Measurements from ENCODE around the gene KLHL29.

Gene KLHL29

DNA sequence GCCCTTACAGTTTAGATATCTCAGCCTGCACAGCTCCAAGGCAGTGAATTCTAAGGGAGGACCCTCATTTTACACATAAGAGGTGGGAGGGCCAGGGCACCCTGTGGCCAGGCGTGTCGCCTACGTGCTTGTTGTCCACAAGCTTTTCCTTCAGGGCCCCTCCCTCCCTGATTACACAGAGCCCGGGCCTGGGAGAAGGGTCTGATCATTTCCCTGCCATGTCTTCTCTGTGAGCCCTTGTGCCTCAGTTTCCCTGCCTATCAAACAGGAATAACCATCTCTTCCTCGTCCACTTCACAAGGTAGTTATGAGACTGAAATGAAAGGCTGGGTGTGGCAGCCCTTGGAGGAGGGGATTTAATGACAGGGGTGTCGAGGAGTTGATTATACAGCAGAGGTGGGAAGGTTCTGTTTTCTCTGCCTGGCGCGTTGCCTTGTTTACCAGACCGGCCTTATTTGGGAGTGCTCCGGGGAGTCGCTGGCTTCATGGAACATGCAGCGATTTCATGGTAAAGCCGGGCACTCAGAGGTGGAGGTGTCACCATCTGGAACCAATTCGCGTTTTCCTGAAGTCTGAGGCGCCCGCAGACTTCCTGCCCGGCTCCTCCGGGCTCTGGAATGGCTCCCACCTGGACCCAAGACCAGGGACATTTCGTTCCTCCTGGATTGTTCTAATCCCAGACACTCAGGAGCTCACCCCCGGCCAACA, 208.9 kb downstream of the KLHL29 start:
- DNase-seq (ENCODE audit: low read depth) = no peak

DNA sequence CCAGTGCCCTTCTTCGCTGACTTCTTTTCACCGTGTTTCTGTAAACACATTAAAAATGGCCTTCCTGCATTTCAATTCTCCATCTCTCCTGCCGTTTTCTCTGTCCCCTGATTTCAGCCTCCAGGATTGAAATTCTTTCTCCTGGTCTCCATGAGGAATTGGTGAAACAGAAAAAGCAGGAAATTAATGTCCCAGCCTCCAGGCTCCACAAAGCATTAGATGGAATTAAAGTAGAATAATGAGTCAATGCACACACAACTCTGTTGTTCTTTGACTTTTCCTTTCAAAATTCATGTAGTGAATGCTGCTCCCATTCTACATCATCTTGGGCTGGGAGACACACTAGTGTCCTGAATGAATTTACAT, 209.5 kb downstream of the KLHL29 start:
- DNase-seq (ENCODE audit: low read depth) = no peak

GRCh38 chr2:23595021-23595420, 210.0 kb downstream of the KLHL29 start:
- DNase-seq (ENCODE audit: low read depth) = no peak

DNA sequence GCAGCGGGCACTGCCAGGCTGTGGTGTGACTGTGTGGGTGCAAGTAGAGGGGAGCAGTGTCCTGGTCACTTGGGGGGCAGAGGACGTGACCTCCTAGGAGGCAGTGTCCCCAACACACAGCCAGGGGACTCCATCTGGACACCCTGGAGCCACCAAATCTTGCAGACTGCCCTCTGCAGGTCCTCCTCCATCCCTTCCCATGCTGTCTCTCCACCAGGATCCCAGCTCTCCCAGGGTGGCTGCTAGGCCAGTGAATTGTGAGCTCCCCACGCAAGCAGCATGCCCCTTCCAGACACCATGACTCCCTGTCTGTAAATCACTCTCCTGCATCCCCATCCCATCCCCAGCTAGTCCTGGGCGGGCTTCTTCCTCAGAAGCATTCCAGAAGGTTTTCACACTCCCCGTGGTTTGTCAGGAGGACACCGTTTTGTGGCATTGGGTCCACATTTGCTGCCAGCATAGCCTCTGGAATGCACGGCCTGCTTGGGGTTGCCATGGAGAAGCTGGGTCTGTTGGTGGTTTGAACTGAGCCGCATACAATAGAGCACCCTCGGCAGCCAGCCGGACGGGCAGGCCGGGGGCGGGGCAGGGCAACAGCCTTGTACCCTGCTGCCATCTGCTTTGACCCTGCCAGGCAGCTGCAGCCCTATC, 210.7 kb downstream of the KLHL29 start:
- peak; percentile 43 for DNase-seq (ENCODE audit: low read depth)

DNA sequence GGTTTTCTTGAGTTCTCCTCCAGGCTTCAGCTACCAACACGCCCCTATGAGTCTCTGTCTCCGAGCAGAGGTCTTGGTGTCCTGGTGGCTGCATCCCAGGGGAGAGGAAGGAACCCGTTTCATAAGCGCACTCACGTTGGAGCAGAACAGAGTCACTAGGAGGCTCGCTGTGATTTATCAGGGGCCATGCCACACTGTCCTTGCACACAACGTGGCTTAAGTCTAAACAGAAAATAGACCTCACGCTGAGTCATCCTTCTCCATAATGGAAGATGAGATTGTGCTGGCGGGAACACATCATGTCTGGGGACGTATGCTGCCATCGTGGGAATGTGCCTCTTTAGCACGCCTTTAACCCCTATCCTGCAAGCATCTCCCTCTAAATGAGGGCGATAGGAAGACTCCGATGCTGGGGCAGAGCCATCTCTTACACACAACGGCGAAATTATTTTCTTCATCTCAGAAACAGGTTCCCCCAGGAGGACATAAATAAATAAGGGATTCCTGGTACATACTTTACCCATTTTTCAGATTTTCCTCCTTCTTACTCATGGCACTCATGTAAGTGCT, 211.4 kb downstream of the KLHL29 start:
- peak; percentile 30 for DNase-seq (ENCODE audit: low read depth)

DNA sequence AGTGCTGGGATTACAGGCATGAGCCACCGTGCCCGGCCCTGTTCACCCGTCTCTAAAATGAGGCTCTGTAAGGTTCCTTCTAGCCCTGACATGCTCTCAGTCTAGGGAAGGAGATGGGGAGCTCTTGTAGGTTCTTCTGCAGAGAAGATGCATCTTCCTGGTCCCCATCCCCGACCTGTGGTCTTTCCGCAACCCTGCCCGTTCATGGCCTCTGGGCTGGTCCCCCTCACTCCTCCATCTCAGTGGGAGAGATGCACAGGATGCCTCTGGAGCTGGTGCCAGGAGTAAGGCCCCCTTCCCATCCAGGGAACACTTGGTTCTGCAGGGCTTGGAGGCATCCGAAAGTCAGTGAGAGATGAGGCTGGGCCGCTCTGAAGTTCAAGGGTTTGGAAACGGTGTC, 212.7 kb downstream of the KLHL29 start:
- no peak for DNase-seq (ENCODE audit: low read depth)

DNA sequence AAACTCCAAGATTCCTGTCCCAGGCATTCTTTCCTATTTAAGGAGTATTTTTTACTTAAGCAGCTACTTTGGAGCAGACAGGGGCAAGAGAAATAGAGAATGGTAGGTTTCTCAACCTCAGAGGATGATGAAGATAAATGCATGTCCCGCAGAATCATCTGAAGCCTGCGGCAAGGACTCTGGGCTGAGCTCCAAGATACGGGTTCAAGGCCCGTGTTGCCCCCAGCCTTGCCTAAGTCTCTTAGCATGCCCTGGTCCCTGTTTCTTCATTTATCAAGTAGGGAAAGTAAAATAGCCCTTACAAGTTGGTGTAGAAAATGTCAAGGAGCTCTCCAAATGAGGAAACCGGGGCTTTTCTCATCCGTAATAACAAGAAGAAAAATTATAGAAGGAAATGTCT, 214.0 kb downstream of the KLHL29 start:
- no peak for DNase-seq (ENCODE audit: low read depth)

DNA sequence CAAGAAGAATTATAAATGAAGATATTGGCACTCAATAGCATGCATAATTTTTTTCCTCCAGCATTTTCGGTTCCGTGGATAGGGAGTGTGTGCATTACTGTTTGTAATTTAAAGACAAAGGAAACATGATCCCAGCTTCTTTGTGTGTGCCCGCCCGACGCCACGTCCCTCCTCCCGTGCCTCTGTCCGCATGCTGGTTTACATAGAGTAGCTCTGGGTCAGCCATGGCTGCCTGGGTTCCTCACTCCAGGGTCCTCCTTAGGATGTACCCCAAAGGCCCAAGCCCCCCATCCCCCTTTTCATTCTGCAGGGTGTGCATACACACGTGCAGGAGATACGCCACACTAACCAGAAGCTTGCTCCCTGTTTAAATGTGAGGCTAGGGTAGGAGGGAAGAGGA, 214.7 kb downstream of the KLHL29 start:
- DNase-seq (ENCODE audit: low read depth) = no peak

GRCh38 chr2:23600346-23600745, 215.4 kb downstream of the KLHL29 start:
- no peak for DNase-seq (ENCODE audit: low read depth)

- peak; percentile 79 for DNase-seq (ENCODE audit: low read depth)
Measured at GRCh38 chr2:23601301-23601965, 216.5 kb downstream of the KLHL29 start.

DNA sequence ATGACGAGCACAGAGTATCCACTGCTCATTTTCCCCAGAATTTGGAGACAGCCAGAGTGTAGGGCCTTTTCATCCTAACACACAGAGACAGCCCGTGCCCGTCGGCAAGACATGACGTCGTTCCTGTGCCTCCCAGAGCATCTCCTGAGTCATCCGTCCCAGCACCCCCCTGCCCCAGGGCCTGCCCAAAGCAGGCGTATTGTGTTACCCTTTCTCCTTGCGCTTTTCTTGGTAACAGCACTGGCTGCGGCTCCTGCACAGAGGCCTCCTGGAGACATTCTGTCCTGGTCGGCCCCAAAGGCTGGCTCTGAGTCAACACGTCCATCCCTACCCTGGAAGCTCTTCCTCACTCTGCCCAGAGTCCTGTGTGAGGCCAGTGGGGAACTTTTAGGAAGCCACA, 217.1 kb downstream of the KLHL29 start:
- peak; percentile 80 for DNase-seq (ENCODE audit: low read depth)

DNA sequence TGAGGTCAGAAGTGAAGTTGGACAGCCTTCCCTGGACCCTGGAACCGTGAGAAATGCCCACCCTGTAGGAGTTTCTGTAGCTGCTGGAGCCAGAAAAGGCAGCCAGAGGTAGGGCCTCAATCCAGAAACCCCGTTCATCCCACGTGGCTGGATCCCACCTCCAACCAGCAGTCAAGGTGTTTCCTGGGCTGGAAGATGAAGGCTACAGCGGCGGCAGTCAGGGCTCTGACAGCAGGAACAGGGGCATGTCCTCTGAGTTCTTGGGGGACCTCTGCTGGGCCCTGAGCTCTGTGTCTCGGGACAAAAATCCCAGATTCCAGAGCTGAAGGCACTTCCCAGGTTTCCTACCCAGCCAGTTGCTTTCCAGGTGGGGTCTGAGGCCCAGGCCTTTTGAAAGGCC, 218.2 kb downstream of the KLHL29 start:
- DNase-seq (ENCODE audit: low read depth) = no peak

DNA sequence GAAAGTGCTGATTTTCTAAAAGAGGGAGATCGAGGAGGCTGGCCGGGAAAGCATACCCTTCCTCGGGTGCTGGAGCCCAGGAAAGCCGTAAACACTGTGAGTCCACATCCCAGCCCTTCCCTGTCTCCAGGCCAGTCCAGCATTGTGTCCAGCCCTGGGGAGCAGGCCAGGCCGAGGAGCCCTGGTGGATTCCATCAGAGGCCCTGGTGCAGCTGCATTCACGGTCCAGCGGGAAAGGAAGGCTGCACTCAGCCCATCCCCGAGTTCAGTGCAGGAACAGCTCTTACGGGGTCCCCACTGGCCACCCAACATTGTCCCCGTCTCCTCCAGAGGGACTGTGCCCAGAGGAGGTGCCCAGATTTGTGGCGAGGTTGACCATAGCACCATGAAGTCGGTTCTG, 218.6 kb downstream of the KLHL29 start:
- DNase-seq (ENCODE audit: low read depth) = no peak

GRCh38 chr2:23604731-23605130, 219.8 kb downstream of the KLHL29 start:
- no peak for DNase-seq (ENCODE audit: low read depth)

GRCh38 chr2:23605236-23605635, 220.3 kb downstream of the KLHL29 start:
- DNase-seq (ENCODE audit: low read depth) = no peak

DNA sequence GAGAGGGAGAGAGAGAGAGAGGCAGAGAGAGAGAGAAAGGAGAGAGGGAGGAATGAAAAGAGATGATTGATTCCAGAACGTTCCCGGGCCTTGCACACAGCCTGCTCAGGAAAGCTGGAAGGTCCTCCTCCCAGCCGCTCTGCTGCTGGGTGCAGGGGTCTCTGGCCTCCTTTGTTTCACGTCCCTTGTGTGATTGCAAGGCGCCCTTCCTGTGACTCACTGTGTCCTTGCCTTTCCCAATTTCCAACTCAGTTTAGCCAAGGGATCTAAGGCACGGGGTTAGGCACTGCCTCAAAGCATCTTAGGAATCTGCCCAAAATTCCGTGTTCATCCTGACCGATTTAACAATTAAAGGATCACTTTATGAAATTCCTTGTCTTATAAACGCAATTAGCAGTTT, 221.2 kb downstream of the KLHL29 start:
- no peak for DNase-seq (ENCODE audit: low read depth)

DNA sequence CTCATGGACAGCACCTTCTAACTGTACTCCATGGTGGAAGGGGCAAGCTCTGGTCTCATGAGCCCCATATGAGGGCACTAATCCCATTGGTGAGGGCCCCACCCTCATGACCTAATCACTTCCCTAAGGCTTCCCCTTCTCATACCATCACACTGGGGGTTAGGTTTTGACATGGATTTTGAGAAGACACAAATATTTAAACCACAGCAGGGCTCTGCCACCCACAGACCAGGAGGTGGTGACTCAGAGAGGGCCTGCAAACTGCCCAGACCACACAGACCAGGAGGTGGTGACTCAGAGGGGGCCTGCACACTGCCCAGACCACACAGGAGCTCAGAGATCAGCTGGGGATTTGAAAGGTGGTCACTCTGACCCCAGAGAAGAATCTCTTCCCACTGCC, 222.0 kb downstream of the KLHL29 start:
- peak; percentile 73 for DNase-seq (ENCODE audit: low read depth)

DNA sequence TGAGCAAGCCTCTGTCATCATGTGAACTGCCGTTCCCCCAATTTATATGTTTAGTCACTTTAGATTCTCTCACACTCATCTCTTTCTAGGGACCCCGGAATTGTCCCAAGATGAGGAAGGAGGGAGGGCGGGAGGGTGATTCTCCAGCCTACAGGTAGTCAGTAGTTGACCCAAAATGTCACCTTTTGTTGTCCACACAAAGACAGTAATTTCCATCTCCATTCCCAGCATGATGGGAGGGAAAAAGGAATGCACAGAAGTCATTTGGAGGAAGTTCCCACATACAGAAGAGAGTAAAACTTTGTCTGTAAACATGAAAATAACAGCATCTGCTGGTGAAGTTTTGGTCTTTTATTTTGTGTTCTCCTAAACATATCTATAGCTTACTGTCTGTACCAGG, 222.9 kb downstream of the KLHL29 start:
- no peak for DNase-seq (ENCODE audit: low read depth)

- no peak for DNase-seq (ENCODE audit: low read depth)
Measured at GRCh38 chr2:23609254-23609653, 224.3 kb downstream of the KLHL29 start.

- no peak for DNase-seq (ENCODE audit: low read depth)
Measured at GRCh38 chr2:23611839-23612238, 226.9 kb downstream of the KLHL29 start.

DNA sequence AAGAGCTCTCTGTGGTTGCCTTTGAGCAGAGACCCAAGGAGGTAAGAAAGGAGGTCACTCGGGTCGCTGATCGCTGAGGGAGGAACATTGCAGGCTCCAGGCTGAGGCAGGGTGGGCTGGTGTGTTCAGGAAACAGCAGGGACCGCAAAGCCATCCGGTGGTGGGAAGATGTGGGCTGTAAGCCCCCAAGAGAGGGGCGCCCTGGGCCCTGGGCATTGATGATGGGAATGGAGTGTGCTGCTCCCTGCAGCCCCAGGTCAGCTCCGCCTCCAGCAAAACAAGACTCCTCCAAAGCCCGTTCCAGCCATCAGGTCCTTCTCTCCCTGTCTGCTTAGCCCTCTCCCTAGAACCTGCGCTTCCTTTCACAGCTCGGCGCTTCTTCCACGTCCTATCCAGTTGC, 229.7 kb downstream of the KLHL29 start:
- DNase-seq (ENCODE audit: low read depth) = no peak

- DNase-seq (ENCODE audit: low read depth) = no peak
Measured at GRCh38 chr2:23615216-23616020, 230.4 kb downstream of the KLHL29 start.
